GM12872 (cell line): Measurements from ENCODE around the gene CLEC2L.

ENCODE experiments used
- TF ChIP-seq, protein P1 (sequence below): IDR thresholded peaks from 3 replicates; pipeline ENCODE4 v1.5.1; 2011; ENCODE audit warnings: low read depth, mild to moderate bottlenecking, low read length, moderate library complexity; ENCODE audit not compliant: insufficient read depth

CLEC2L gene

DNA sequence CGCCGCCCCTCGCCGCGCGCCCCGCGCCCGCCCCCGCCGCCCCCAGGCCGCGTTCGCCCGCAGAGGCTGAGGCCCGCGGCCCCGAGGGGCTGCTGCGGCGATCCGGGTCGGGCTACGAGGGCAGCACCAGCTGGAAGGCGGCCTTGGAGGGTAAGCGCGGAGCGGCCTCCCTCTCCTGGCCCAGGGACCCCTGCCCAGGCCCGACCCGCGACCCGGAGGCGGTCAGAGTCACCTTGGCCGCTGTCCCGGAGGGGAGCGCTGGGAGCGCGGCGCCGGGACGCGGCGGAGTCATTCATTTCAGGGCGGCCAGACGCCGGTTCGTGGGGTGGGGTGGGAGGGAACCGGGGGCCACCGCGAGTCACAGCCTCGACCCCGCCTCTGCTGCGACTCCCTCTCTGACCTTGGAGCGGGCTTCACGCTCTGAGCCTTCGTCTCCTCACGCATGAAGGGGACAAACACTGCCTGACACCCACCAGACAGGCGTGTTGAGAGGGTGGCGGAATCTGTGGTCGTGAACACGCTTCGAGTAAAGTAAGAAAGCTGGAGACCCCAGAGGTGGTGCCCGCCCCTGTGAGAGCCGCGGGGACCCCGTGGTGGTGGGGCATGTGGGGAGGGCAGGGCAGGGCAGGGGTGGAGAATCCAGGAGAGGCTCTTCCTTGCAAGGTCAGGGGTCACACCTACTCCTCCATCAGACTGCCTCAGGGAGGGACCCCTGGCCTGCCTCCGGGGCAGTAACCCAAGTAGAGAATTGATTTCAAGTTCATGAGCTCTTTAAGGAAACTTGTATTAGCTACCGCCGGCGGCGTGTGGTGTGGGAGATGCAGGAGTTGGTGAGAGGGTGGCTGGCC lies 707 bp downstream of the CLEC2L start:
- TF ChIP-seq, protein P1, sequence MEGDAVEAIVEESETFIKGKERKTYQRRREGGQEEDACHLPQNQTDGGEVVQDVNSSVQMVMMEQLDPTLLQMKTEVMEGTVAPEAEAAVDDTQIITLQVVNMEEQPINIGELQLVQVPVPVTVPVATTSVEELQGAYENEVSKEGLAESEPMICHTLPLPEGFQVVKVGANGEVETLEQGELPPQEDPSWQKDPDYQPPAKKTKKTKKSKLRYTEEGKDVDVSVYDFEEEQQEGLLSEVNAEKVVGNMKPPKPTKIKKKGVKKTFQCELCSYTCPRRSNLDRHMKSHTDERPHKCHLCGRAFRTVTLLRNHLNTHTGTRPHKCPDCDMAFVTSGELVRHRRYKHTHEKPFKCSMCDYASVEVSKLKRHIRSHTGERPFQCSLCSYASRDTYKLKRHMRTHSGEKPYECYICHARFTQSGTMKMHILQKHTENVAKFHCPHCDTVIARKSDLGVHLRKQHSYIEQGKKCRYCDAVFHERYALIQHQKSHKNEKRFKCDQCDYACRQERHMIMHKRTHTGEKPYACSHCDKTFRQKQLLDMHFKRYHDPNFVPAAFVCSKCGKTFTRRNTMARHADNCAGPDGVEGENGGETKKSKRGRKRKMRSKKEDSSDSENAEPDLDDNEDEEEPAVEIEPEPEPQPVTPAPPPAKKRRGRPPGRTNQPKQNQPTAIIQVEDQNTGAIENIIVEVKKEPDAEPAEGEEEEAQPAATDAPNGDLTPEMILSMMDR = no peak

DNA sequence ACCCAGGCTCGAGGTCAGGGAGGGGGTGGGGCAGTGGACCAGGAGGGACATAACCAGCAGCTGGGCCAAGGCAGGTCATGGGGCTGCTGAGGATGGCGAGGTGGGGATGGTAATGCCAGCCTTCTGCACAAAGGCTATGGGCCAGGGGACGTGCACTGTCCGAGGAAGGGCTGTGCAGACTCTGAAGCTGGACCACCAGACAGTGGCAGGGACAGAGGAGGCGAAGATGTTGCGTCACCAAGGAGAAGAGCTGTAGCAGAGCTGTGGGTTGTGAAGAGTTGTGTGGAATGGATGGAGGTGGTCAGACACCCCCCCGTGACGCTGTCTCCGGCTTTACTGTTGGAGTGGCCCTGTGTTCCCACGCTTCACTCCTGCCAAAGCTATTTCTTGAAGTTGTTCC lies 1.8 kb downstream of the CLEC2L start:
- TF ChIP-seq, protein P1 = no peak

DNA sequence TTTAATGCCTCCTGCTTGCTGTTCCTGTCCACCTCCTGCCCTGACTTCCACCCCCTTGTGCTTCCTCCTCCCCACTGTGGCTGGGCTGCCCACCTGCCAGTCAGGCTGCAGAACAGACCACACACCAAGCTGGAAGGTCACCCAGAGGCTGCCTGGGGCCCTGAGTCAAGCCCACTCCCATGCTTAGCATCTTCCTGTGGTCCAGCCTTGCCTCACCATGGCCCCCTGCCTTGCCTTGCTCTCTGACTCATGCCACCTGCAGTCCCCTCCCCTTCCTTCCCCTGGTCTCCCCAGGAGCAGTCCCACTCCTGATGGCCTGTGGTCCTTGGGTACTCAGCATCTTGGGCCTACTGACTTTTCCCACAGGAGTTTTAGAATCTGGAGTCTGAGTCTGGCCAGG lies 2.3 kb downstream of the CLEC2L start:
- TF ChIP-seq, protein P1 = no peak

DNA sequence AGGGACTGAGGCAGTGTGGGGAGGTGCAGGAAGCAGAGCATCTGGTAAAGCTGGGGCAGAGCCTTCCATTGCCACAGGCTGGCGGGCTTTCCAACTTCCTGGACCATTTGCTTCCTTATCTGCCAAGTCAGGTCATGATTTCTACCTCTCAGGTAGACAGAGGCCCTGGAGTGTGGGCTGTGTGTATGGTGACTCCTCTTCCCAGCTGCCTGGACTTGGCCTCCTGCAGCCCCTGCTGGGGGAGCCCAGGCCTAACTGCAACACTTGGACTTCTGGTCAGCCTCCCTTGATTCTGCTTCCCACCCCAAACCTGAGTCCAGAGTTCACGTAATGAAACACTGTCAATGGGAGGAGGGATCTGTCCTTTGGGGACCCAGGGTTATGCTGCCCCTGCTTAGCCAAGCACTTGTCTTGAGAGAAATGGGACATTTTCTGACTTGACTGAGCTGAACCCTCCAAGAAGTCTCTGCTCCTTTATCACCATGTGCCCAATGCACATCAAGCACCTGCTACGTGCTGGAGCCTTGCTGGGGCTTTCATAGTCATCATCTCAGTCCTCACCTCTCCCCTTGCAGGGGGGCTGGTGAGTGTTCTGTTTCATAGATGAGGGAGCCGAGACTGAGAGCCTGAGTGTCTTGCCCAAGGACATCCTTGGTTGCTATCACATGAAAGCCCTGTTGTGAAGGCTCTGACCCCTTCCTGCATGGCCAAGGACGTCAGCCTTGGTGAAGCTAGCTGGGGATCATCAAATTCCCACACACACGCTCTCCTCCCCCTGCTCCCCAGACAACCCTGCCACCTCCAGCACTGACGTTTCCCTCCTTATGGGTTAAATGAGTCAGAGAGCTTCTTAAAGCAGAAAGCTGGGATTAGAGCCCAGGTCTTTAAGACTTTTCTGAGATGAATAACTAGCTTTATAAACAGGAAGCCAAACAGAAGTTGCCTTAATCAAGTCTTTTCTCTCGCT lies 3.4 kb downstream of the CLEC2L start:
- TF ChIP-seq, protein P1 = no peak

DNA sequence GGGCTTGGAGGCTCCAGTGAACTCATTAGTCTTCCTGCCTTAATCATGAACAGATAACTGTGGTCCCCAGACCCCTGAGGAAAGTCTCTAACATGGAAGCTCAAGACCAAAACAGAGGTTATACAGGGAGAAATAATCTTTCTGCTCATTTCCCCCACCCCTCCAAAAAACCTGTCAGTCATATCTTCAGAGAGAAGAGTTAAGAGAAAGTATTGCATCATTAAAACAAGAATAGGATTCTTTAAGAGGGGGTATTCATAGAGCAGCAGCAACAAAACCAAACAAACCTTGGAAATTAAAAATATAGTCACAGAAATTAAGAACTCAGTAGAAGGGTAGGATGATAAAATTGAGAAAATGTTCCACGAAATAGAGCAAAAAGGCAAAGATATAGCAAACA lies 7.6 kb downstream of the CLEC2L start:
- TF ChIP-seq, protein P1 = no peak

DNA sequence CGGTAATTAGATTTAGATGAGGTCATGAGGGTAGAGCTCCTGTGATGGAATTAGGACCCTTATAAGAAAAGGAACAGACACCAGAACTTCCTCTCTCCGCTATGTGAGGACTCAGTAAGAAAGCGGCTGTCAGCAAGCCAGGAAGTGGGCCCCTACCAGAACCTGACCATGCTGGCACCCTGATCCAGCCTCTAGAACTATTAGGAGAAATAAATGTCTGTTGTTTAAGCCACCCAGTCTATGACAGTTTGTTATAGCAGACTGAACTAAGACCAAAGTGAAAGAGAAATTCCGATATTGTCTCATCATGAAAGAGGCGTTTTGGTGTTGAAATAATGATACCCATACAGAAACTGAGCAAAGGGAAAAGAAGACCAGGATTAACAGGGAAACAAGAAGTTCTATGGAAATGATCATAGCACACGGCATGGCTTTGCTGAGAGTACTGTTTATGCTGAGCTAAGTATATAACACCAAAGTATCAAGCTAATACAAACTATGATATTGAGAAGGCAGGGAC lies 9.2 kb downstream of the CLEC2L start:
- TF ChIP-seq, protein P1 = no peak

DNA sequence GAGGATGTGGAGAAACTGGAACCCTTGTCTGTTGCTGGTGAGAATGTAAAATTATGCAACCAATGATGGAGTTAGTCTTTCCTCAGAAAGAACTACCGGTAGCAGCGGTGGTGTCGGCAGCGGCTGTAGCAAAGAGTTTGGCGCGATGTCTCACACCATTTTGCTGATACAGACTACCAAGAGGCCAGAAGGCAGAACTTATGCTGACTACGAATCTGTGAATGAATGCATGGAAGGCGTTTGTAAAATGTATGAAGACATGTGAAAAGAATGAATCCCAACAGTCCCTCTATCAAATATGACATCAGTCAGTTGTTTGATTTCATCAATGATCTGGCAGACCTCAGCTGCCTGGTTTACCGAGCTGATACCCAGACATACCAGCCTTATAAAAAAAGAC lies 10.6 kb downstream of the CLEC2L start:
- TF ChIP-seq, protein P1 = no peak
